Measurements from ENCODE around the gene SLC12A8.

DNA sequence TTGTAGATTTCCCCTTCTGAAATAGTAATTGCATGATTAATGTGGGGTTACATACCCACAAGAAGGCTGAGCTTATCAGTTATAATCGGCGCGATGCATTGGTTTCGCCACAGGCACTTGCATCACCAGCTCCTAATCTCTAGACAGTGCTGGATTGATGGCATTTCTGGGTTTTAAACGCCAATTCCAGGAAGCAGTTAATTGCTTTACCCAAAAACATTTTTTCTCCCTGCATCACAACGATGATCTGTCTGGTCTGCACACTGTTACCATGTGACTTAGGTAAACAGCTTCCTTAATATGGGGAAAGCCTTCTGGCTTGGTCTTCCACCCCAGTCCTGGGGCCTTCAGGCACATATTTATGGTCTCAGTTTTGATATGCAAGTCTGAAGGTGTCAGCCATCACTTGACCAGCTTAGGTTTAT lies 86.7 kb downstream of the SLC12A8 start:
- TF ChIP-seq, protein P1, sequence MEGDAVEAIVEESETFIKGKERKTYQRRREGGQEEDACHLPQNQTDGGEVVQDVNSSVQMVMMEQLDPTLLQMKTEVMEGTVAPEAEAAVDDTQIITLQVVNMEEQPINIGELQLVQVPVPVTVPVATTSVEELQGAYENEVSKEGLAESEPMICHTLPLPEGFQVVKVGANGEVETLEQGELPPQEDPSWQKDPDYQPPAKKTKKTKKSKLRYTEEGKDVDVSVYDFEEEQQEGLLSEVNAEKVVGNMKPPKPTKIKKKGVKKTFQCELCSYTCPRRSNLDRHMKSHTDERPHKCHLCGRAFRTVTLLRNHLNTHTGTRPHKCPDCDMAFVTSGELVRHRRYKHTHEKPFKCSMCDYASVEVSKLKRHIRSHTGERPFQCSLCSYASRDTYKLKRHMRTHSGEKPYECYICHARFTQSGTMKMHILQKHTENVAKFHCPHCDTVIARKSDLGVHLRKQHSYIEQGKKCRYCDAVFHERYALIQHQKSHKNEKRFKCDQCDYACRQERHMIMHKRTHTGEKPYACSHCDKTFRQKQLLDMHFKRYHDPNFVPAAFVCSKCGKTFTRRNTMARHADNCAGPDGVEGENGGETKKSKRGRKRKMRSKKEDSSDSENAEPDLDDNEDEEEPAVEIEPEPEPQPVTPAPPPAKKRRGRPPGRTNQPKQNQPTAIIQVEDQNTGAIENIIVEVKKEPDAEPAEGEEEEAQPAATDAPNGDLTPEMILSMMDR (conservative IDR thresholded peaks at IDR 0.05; ENCODE audit: low read length): no peak
- no peak for TF ChIP-seq EZH2phosphoT487 (IDR thresholded peaks at IDR 0.05; ENCODE audit: borderline replicate concordance)

Measured in Loucy (cell line).